Smooth muscle cell (in vitro differentiated cells): ENCODE data around the gene DMXL2. TPM values are rescaled to one million over a fixed set of nuclear protein-coding genes. Genes with fewer than 3 reads are reported as not detected.
"Not testable (repeated sequence)": the region's sequence is repeated elsewhere in the genome, so short reads cannot be mapped to it uniquely, and the experiment has no call there.

ENCODE experiments used
- DNase-seq: peaks from one replicate; lab custom pipeline; 2025; ENCODE audit not compliant: unreplicated experiment; lab: John Stamatoyannopoulos, UW
- H2AFZ ChIP-seq: fragments of 200-600 bp; sonication (generic); 2 replicates; pipeline ENCODE4 v1.6.0; 2016; ENCODE audit warnings: antibody characterized with exemption, low read depth, mild to moderate bottlenecking
- H3F3A ChIP-seq: fragments of 200-600 bp; sonication (generic); 2 replicates; pipeline ENCODE4 v1.6.0; 2017; ENCODE audit warnings: antibody characterized with exemption, low read depth
- H3K27ac ChIP-seq: fragments of 200-600 bp; sonication (generic); 2 replicates; pipeline ENCODE4 v1.5.1; 2016; ENCODE audit warnings: low read depth, mild to moderate bottlenecking
- H3K27me3 ChIP-seq: fragments of 200-600 bp; sonication (generic); 2 replicates; pipeline ENCODE4 v1.6.1; 2016; ENCODE audit warnings: low read depth, mild to moderate bottlenecking
- H3K36me3 ChIP-seq: fragments of 200-600 bp; sonication (generic); 2 replicates; pipeline ENCODE4 v1.5.1; 2016; ENCODE audit warnings: low read depth
- H3K4me1 ChIP-seq: fragments of 200-600 bp; sonication (generic); 2 replicates; pipeline ENCODE4 v1.5.1; 2016; ENCODE audit warnings: low read depth
- H3K4me2 ChIP-seq: fragments of 200-600 bp; sonication (generic); 2 replicates; pipeline ENCODE4 v1.6.0; 2016; ENCODE audit warnings: mild to moderate bottlenecking
- H3K4me3 ChIP-seq: fragments of 200-600 bp; sonication (generic); 2 replicates; pipeline ENCODE4 v1.5.1; 2016; ENCODE audit warnings: mild to moderate bottlenecking
- H3K79me2 ChIP-seq: fragments of 200-600 bp; sonication (generic); 2 replicates; pipeline ENCODE4 v1.6.0; 2016; ENCODE audit warnings: low read depth, mild to moderate bottlenecking
- H3K9ac ChIP-seq: fragments of 200-600 bp; sonication (generic); 2 replicates; pipeline ENCODE4 v1.6.0; 2016; ENCODE audit warnings: low read depth
- H3K9me3 ChIP-seq: fragments of 200-600 bp; sonication (generic); replicated peaks from 2 replicates; pipeline ENCODE4 v1.5.1; 2016; ENCODE audit warnings: low read depth
- H4K20me1 ChIP-seq: fragments of 200-600 bp; sonication (generic); 2 replicates; pipeline ENCODE4 v1.6.0; 2016; ENCODE audit warnings: low read depth
- CTCF ChIP-seq: fragments of 200-600 bp; sonication (generic); IDR thresholded peaks from 2 replicates; pipeline ENCODE4 v1.5.1; 2017; ENCODE audit warnings: borderline replicate concordance, mild to moderate bottlenecking, antibody characterized with exemption; ENCODE audit not compliant: insufficient read depth, poor library complexity, severe bottlenecking
- WGBS: methylation state at CpG from one replicate; pipeline ENCODE4 v1.1.7; 2016; ENCODE audit warnings: low lambda C conversion rate; 5-methylcytosine and 5-hydroxymethylcytosine counted together
- polyA plus RNA-seq: library from polyadenylated mRNA; unstranded; fragments of >200 nt; fragmentation: Nextera tagmentation; extraction: Ambion mirVana; gene quantifications from 2 replicates; pipeline ENCODE4 v1.2.1, GENCODE V29; 2016
- total RNA-seq: library from RNA; depleted of rRNA; stranded (reverse); fragments of >200 nt; gene quantifications from 2 replicates; pipeline ENCODE4 v1.2.3, GENCODE V29; 2014

Gene DMXL2
- total and polyA plus RNA-seq, 2 experiments from 2014 or later: 9.3 to 57.8 TPM

- TF ChIP-seq CTCF: no peak
Observed at GRCh38 chr15:51425517-51426040, 197.0 kb downstream of the DMXL2 start.

GRCh38 chr15:51424780-51425179, 197.8 kb downstream of the DMXL2 start:
- Histone ChIP-seq H3K27ac (no peak overlapping the region), H3K27me3 (no peaks in the 10 kb centered on the region), H3K36me3 (no peaks in the 10 kb centered on the region), H3K4me3 (no peak overlapping the region), H3K9ac (no peak overlapping the region), H3K79me2 (no peaks in the 10 kb centered on the region), H3F3A (no peaks in the 10 kb centered on the region), H3K4me1 (no peaks in the 10 kb centered on the region), H2AFZ (no peak overlapping the region), H3K4me2 (no peak overlapping the region), H3K9me3 (no peaks in the 10 kb centered on the region), H4K20me1 (no peaks in the 10 kb centered on the region)
- WGBS: 83% methylated on average over 1 of the region's 1 CpG
- TF ChIP-seq CTCF: no peak
- DNase-seq: no peak

More at GRCh38 chr15:51425517-51426040, 197.0 kb downstream of the DMXL2 start:
- Histone ChIP-seq H3K27ac (no peak overlapping the region), H3K27me3 (no peaks in the 10 kb centered on the region), H3K4me3 (no peak overlapping the region), H3K4me2 (no peak overlapping the region), H3K9ac (no peak overlapping the region), H2AFZ (no peak overlapping the region), H3F3A (no peaks in the 10 kb centered on the region), H3K36me3 (no peaks in the 10 kb centered on the region), H3K4me1 (no peaks in the 10 kb centered on the region), H3K9me3 (no peaks in the 10 kb centered on the region), H3K79me2 (no peaks in the 10 kb centered on the region), H4K20me1 (no peaks in the 10 kb centered on the region)
- 63% methylated on average over 1 of the region's 1 CpG for WGBS
- DNase-seq: no peak

GRCh38 chr15:51423040-51423439, 199.5 kb downstream of the DMXL2 start:
- not testable (repeated sequence) for H3F3A ChIP-seq, H3K79me2 ChIP-seq, H4K20me1 ChIP-seq, H3K9ac ChIP-seq, H3K4me3 ChIP-seq, H3K27ac ChIP-seq, H2AFZ ChIP-seq, H3K4me1 ChIP-seq, H3K27me3 ChIP-seq, H3K36me3 ChIP-seq, H3K4me2 ChIP-seq, H3K9me3 ChIP-seq, DNase-seq
- 97% methylated on average over 8 of the region's 16 CpGs for WGBS

- whole genome bisulfite sequencing: 52% methylated on average over 4 of the region's 4 CpGs
Observed at GRCh38 chr15:51416129-51416528, 206.4 kb downstream of the DMXL2 start.

More at GRCh38 chr15:51416129-51416528, 206.4 kb downstream of the DMXL2 start:
- Histone ChIP-seq H3K9me3 (no peaks in the 10 kb centered on the region), H3K27ac (no peak overlapping the region), H3F3A (no peaks in the 10 kb centered on the region), H3K36me3 (no peaks in the 10 kb centered on the region), H3K9ac (no peak overlapping the region), H2AFZ (no peak overlapping the region), H3K27me3 (no peaks in the 10 kb centered on the region), H3K4me1 (no peaks in the 10 kb centered on the region), H3K79me2 (no peaks in the 10 kb centered on the region), H3K4me2 (no peak overlapping the region), H4K20me1 (no peaks in the 10 kb centered on the region), H3K4me3 (no peak overlapping the region)
- TF ChIP-seq CTCF: no peak
- DNase-seq: no peak
